Esophagus muscularis mucosa (tissue), 4 donors: ENCODE measurements around the gene OR6S1. TPM values are rescaled to one million over a fixed set of nuclear protein-coding genes. Genes with fewer than 3 reads are reported as not detected.

Experiments
- DNase-seq: peaks from one replicate; pipeline ENCODE4 v3.0.0-alpha.2; 2017; ENCODE audit errors: extremely low spot score
- H3K27ac ChIP-seq, 4 donors: fragments of 200-600 bp; sonication (generic); replicated peaks in 1 of 4; 1 replicate in 3 of 4; 2 replicates in 1 of 4; pipeline ENCODE4 v1.5.1; 2016 to 2019; ENCODE audit warnings: mild to moderate bottlenecking in 1 of 4
- H3K27me3 ChIP-seq, 4 donors: fragments of 200-600 bp; sonication (generic); one replicate each; pipeline versions ENCODE4 v1.5.1 to v1.6.0; 2016 to 2019
- H3K36me3 ChIP-seq, 4 donors: fragments of 200-600 bp; sonication (generic); one replicate each; pipeline ENCODE4 v1.5.1; 2016 to 2019
- H3K4me1 ChIP-seq, 4 donors: fragments of 200-600 bp; sonication (generic); one replicate each; pipeline ENCODE4 v1.5.1; 2016 to 2019
- H3K4me3 ChIP-seq, 4 donors: fragments of 200-600 bp; sonication (generic); 1 replicate in 2 of 4; 2 replicates in 2 of 4; pipeline ENCODE4 v1.5.1; 2016 to 2019; ENCODE audit warnings: mild to moderate bottlenecking in 4 of 4, moderate library complexity in 1 of 4
- H3K9me3 ChIP-seq, 4 donors: fragments of 200-600 bp; sonication (generic); 1 replicate in 3 of 4; 2 replicates in 1 of 4; pipeline ENCODE4 v1.5.1; 2016 to 2019
- CTCF ChIP-seq, 3 experiments: fragments of 200-600 bp in 2 of 3; fragments of 450-650 bp in 1 of 3; sonication (generic) in 2 of 3; IDR thresholded peaks; one replicate each; pipeline ENCODE4 v1.5.1; 2017 to 2019; ENCODE audit warnings: antibody characterized with exemption in 3 of 3, mild to moderate bottlenecking in 2 of 3, moderate library complexity in 1 of 3
- EP300 ChIP-seq: sonication (generic); formaldehyde crosslinking; IDR thresholded peaks from one replicate; pipeline ENCODE4 v1.6.1; 2017; ENCODE audit warnings: antibody characterized with exemption
- POLR2A ChIP-seq: fragments of 450-650 bp; IDR thresholded peaks from one replicate; pipeline ENCODE4 v1.6.1; 2017; ENCODE audit warnings: antibody characterized with exemption, moderate library complexity, mild to moderate bottlenecking, low read depth
- POLR2AphosphoS5 ChIP-seq, 2 donors: sonication (generic); formaldehyde crosslinking; IDR thresholded peaks; one replicate each; pipeline ENCODE4 v1.6.1; 2017; ENCODE audit warnings: antibody characterized with exemption in 2 of 2
- WGBS: methylation state at CpG from one replicate; pipeline ENCODE4 v1.1.5; 2018; 5-methylcytosine and 5-hydroxymethylcytosine counted together
- intact Hi-C: fragments of 100-400 bp; cut with DNase I; formaldehyde crosslinking; loops from one replicate; pipeline ENCODE4 v1.15.1; 2023
- total RNA-seq, 4 donors: library from RNA; depleted of rRNA; stranded (reverse); fragments of >200 nt; gene quantifications; one replicate each; pipeline versions ENCODE4 v1.1.0 to v1.2.1, GENCODE V29; 2016

OR6S1 gene
- total RNA-seq: not detected

GRCh38 chr14:20641591-20641990 is at the start of gene OR6S1:
Gene OR6S1, minus strand, starts transcription at chr14:20641691. Its CDS starts 0 bp downstream, at chr14:20641691.
- H3K27me3 ChIP-seq: peaks cover 0 to 70% (median 0%) of the 10 kb centered on the region in 4 donors
- no peaks in the 10 kb centered on the region for H3K9me3 ChIP-seq
- no peak for DNase-seq
- no peak within 1 kb of the TSS for H3K27ac ChIP-seq
- H3K4me1 ChIP-seq: no peaks in the 10 kb centered on the region
- TF ChIP-seq POLR2AphosphoS5 (IDR thresholded peaks at IDR 0.05) (no peak), EP300 (no peak), POLR2A (no peak), CTCF (IDR thresholded peaks at IDR 0.05) (no peak)
- no peak within 1 kb of the TSS for H3K4me3 ChIP-seq
- 89% methylated on average over 2 of the region's 2 CpGs for WGBS
- intact Hi-C loops: no loop called here
- H3K36me3 ChIP-seq: no peaks in the 10 kb centered on the region

- intact Hi-C loops: loop anchor here (1.0 kb wide), 1 partner anchor 160 kb away; no protein-coding TSS in a partner anchor
- TF ChIP-seq CTCF (IDR thresholded peaks at IDR 0.05) (peak; percentile 83 to 95 (median 88)), POLR2A (no peak), POLR2AphosphoS5 (IDR thresholded peaks at IDR 0.05) (no peak)
- Histone ChIP-seq H3K36me3 (peaks cover 5 to 29% (median 10%) of the 10 kb centered on the region in 4 donors), H3K9me3 (no peaks in the 10 kb centered on the region), H3K27me3 (no peaks in the 10 kb centered on the region), H3K4me1 (peaks cover 16 to 40% (median 35%) of the 10 kb centered on the region in 4 donors), H3K4me3 (no peak overlapping the region), H3K27ac (no peak overlapping the region)
- 30% methylated on average over 9 of the region's 9 CpGs for WGBS
- DNase-seq: no peak
Observed at GRCh38 chr14:20690848-20691640, 49.6 kb upstream of the OR6S1 start.

- Histone ChIP-seq H3K9me3 (no peaks in the 10 kb centered on the region), H3K4me3 (no peak within 1 kb of the TSS), H3K27me3 (no peaks in the 10 kb centered on the region), H3K36me3 (peaks cover 0 to 9% (median under 1%) of the 10 kb centered on the region in 4 donors), H3K27ac (no peak within 1 kb of the TSS), H3K4me1 (peaks cover 16 to 52% (median 49%) of the 10 kb centered on the region in 4 donors)
- intact Hi-C loops: loop anchor here (10.0 kb wide), 1 partner anchor 696 kb away; the partner anchor contains the start of gene SUPT16H
- TF ChIP-seq EP300 (no peak), CTCF (IDR thresholded peaks at IDR 0.05) (no peak), POLR2A (no peak), POLR2AphosphoS5 (IDR thresholded peaks at IDR 0.05) (no peak)
- no peak for DNase-seq
- 78% methylated on average over 7 of the region's 7 CpGs for WGBS
Observed at GRCh38 chr14:20688167-20688839, 46.8 kb upstream of the OR6S1 start, which contains the start of gene ANG. Gene ANG, plus strand, starts transcription at chr14:20688764. Its CDS starts 4,801 bp downstream, at chr14:20693565.

- no peak for TF ChIP-seq EP300
- no peak for TF ChIP-seq POLR2AphosphoS5 (IDR thresholded peaks at IDR 0.05)
- no peak for TF ChIP-seq CTCF (IDR thresholded peaks at IDR 0.05)
- TF ChIP-seq POLR2A: no peak
- DNase-seq: no peak
- 82% methylated on average over 5 of the region's 5 CpGs for WGBS
- H3K27ac ChIP-seq: no peak overlapping the region
- H3K4me3 ChIP-seq: no peak overlapping the region
- no peaks in the 10 kb centered on the region for H3K9me3 ChIP-seq
- intact Hi-C loops: loop anchor here (10.0 kb wide), 1 partner anchor 697 kb away; the partner anchor contains the start of gene SUPT16H
- peaks cover 16 to 52% (median 49%) of the 10 kb centered on the region in 4 donors for H3K4me1 ChIP-seq
- H3K27me3 ChIP-seq: no peaks in the 10 kb centered on the region
- peaks cover 0 to 7% (median 0%) of the 10 kb centered on the region in 4 donors for H3K36me3 ChIP-seq
Observed at GRCh38 chr14:20687362-20688166, 46.1 kb upstream of the OR6S1 start.
